ENCODE data around the gene PLP2.

Gene PLP2

DNA sequence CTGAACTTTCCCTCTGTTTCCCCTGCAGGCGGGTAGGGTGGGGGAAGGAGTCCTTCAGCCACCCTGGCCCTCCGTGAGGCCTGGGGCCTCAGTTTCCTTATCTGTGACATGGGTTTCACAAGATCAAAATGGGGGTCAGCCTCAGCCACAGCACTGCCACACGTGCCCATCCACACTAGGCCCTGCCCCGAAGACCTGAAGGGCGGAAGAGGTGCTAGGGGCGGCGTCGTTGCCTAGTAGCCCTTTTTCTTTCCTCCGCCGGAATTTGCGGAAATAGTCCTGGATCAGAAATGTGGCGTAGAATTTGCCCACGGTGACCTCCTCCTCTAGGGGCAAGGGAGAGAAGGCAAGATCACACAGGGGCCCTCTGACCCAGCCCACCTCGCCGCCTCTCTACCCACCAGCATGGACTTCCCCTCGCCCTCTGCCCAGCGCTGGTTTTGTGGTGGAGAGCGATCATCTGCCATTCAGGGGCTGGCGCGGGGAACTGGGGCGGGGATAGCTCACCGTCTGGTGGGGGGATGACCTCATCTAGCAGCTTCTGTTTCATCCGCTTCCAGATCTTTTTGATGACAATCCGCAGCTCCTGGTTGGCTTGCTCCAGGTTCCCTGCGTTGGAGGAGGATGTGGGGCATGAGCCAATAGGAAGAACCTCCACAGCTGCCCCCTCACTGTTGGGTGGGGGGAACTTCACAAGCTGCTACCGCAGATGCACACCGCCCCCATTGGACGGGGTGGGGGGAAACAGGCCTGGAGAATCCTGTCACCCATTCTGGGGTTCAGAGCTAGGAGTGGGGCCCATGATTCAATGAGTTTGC is 37.9 kb downstream of the PLP2 start:
- DNase-seq (ENCODE audit: low spot score) = no peak

DNA sequence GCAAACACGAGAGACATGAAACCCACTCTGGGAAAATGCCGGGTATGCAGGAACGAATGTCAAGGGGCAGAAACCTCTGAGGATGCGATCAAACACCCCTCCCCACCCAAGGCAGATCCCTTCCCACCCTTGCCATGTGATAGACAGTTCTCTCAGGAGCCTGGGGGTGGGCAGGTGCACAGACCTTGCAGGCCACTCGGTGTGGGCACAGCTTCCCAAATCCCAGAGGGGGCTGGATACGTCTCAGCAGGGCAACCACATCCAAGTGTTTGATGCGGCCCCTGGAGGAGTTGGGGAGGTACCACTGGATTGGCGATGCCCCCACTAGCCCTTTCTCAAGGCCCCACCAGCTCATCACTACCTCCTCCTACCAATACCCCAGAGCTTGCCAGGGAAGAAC is 38.7 kb downstream of the PLP2 start:
- DNase-seq (ENCODE audit: low spot score) = no peak

DNA sequence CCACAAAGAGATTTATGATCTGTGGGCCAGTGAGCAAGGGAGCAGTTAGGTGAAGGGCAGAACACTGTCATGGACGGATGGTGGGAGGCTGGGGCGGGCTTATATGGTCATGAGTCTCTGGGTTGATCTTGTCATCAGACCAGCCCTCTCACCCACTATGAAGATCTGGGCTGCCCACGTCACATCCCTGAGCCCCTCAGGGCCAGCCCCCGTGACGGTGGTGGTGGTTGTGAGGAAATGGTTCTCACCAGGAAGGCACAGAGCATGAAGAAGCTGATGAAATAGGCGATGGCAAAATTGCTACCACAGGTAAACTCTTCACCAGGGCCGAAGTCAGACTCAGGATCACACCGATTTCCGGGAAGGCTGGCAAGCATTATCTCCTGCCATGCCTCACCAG is 39.4 kb downstream of the PLP2 start:
- no peak for DNase-seq (ENCODE audit: low spot score)

DNA sequence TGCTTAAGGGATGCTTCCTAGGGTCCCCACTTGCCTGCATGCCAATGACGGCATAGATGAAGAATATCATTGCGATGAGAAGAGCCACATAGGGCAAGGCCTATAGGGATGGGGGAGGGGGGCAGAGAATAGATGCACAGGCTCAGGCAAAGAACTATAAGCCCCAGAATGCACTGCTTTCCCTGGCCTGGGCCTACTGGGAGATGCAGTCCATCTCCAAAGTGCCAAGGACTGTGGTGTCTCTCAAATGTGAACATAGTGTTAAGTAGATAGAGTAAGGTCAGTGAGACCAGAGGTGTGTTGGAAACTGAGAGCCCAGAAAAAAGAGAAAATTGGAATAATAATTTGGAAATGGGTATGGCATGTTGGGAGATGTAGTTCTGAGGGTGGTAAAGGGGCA is 40.5 kb downstream of the PLP2 start:
- no peak for DNase-seq (ENCODE audit: low spot score)

DNA sequence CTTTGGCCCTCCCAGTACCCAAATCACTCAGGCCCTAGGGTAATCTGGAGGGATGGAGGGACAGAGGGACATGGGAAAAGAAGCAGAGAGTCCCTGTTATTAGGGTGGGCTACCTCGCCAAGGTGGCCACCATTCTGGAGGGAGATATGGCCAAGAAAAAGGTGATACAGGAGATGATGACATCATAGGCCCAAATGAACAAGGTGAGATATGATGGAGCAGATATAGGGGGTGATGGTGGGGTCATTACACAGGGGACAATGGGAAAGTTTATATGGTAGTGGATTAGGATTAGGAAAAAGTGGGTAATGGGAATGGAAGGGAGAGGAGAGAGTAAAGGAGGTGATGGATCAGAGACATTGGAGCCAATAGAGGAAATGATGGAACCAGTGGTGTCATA is 41.2 kb downstream of the PLP2 start:
- DNase-seq (ENCODE audit: low spot score) = no peak

DNA sequence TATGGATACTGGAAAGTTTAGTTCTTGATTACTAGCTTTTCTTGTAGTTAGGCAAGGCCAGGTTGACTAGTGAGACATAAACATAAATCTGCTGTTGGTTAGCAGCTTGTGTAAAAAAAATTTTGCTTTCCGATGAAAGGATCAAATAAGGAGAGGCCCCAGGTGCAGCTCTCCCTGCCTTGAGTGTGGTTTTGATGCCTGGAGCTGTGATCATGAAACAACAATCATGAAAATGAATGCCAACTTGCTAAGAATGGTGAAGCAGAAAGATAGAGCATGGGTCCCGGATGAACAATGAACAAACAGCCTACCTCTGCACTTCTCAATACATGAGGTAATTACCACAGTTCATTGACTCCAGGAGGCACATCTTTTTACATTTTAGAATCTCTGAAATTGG is 42.7 kb downstream of the PLP2 start:
- DNase-seq (ENCODE audit: low spot score) = no peak

DNA sequence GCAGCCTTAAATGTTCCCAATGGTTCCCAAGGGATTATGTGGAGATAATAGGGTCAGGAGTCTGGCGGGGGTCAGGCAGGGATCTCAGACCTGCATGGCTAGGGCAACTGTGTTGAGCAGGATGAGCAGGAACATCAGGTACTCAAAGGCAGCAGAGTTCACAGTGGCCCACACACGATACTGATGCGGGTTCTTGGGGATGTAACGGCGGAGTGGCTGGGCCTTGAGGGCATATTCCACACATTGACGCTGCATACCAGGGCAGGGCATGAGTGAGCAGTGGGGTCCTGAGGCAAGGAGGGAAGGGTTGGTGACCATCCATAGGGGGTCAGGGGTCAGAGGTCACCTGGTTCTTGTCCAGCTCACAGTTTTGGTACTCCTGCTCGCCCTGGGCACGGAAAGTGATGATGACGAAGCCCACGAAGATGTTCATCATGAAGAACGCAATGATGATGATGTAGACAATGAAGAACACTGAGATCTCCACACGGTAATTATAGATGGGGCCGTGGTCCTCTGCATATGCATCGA is 43.4 kb downstream of the PLP2 start:
- DNase-seq (ENCODE audit: low spot score) = no peak

DNA sequence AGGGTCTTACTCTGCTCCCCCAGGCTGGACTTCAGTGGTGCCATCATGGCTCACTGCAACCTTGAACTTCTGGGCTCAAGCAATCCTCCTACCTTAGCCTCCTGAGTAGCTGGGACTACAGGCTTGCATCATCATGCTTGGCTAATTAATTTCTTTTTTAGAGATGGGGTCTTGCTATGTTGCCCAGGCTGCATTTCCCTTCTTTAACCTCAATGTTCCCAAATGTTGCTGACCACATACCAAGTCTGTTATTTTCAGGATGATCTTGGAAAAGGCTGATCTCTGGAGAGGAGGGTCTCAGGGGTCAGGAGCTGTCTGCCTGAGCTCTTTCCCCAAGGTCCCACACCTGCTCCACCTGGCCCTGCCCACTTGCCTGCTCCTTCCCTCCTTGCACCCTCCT is 48.4 kb downstream of the PLP2 start:
- DNase-seq (ENCODE audit: low spot score) = no peak

DNA sequence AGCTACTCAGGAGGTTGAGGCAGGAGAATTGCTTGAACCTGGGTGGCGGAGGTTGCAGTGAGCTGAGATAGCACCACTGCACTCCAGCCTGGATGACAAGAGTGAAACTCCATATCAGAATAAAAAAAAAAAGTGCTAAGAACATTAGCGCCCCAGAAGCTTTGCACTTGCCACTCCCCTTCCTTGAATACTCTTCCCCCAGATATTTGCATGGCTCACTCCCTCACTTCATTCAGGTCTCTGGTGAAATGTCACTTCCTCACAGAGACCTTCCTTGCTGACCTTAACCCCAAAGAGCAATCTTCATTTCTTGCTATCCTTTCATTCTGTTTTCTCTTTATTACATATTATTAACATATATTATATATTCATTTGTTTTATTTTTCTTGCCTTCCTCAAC is 50.2 kb downstream of the PLP2 start:
- no peak for DNase-seq (ENCODE audit: low spot score)

Measured in AG08396 (cell line).